Measurements from ENCODE around the gene THSD7A. TPM values are rescaled to one million over a fixed set of nuclear protein-coding genes. Genes with fewer than 3 reads are reported as not detected.
"Not testable (repeated sequence)": the region's sequence is repeated elsewhere in the genome, so short reads cannot be mapped to it uniquely, and the experiment has no call there.

THSD7A gene
- total RNA-seq, 1 donor from 2014 or later: 41.0 TPM

GRCh38 chr7:11587048-11587447, 244.9 kb downstream of the THSD7A start:
- DNase-seq: no peak

- DNase-seq: no peak
Observed at GRCh38 chr7:11584406-11585031, 247.5 kb downstream of the THSD7A start.

GRCh38 chr7:11579141-11579540, 252.9 kb downstream of the THSD7A start:
- no peak for DNase-seq

- DNase-seq: no peak
Observed at GRCh38 chr7:11576310-11576709, 255.7 kb downstream of the THSD7A start.

GRCh38 chr7:11573128-11573750, 258.8 kb downstream of the THSD7A start:
- DNase-seq: no peak

- no peak for DNase-seq
Observed at GRCh38 chr7:11570922-11571550, 261.0 kb downstream of the THSD7A start.

GRCh38 chr7:11570205-11570604, 261.8 kb downstream of the THSD7A start:
- no peak for DNase-seq

- DNase-seq: no peak
Observed at GRCh38 chr7:11567571-11567970, 264.4 kb downstream of the THSD7A start.

GRCh38 chr7:11557627-11558026, 274.4 kb downstream of the THSD7A start:
- DNase-seq: no peak

- DNase-seq: no peak
Observed at GRCh38 chr7:11552676-11553296, 279.2 kb downstream of the THSD7A start.

- no peak for DNase-seq
Observed at GRCh38 chr7:11551470-11551869, 280.5 kb downstream of the THSD7A start.

GRCh38 chr7:11548532-11548931, 283.5 kb downstream of the THSD7A start:
- DNase-seq: no peak

- no peak for DNase-seq
Observed at GRCh38 chr7:11541330-11541729, 290.7 kb downstream of the THSD7A start.

- no peak for DNase-seq
Observed at GRCh38 chr7:11540271-11540761, 291.7 kb downstream of the THSD7A start.

GRCh38 chr7:11539853-11540252, 292.1 kb downstream of the THSD7A start:
- DNase-seq: no peak

GRCh38 chr7:11538751-11539299, 293.2 kb downstream of the THSD7A start:
- no peak for DNase-seq

- DNase-seq: no peak
Observed at GRCh38 chr7:11533229-11533820, 298.7 kb downstream of the THSD7A start.

GRCh38 chr7:11529382-11529781, 302.6 kb downstream of the THSD7A start:
- no peak for DNase-seq

GRCh38 chr7:11527707-11528106, 304.3 kb downstream of the THSD7A start:
- DNase-seq: no peak

GRCh38 chr7:11524476-11525397, 307.3 kb downstream of the THSD7A start:
- DNase-seq: no peak

- not testable (repeated sequence) for DNase-seq
Observed at GRCh38 chr7:11521964-11522499, 310.0 kb downstream of the THSD7A start.

Measured in occipital lobe (tissue), 2 donors.